SKM-1 treated with dmso at 0.1 percent for 144 hours (cell line): ENCODE data around the gene NT5M.

Source experiments
- DNase-seq: peaks from one replicate; lab custom pipeline; 2025; ENCODE audit not compliant: unreplicated experiment; lab: John Stamatoyannopoulos, UW

Gene NT5M

DNA sequence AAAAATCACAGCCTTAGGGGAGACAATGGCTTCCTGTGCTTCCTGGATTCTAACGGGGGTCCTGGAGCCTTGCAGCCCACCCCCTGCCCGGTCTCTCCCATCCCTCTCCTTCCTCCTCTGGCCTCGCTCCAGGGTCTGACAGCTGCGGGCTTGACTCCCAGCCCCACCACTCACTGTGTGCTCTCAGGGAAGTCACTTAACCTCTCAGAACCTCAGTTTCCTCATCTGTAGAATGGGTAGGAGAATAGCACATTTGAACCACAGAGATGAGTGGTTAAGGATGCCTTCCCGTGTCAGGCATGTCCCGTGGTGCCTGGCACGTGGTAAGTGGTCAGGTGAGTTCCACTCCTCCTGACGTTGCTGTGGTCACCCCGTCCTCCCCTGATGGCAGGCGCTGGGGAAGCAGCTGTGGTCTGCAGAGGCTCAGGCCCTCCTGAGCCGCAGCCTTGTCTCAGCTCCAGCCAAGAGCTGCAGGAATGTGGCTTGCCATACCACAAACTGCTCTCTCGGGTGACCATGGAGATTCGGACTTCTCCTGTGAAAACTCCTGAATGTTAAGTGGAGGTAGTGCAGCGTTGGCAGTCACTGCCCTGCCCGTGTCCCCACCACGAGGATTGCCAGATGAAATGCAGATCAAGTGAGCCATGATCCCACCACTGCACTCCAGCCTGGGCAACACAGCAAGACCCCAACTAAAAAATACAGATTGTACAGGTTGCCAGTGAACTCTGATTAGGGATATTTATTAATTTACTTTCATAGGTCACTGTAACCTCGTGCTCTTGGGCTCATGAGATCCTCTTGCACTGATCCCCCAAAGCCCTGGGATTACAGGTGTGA, 85.7 kb downstream of the NT5M start:
- no peak for DNase-seq

DNA sequence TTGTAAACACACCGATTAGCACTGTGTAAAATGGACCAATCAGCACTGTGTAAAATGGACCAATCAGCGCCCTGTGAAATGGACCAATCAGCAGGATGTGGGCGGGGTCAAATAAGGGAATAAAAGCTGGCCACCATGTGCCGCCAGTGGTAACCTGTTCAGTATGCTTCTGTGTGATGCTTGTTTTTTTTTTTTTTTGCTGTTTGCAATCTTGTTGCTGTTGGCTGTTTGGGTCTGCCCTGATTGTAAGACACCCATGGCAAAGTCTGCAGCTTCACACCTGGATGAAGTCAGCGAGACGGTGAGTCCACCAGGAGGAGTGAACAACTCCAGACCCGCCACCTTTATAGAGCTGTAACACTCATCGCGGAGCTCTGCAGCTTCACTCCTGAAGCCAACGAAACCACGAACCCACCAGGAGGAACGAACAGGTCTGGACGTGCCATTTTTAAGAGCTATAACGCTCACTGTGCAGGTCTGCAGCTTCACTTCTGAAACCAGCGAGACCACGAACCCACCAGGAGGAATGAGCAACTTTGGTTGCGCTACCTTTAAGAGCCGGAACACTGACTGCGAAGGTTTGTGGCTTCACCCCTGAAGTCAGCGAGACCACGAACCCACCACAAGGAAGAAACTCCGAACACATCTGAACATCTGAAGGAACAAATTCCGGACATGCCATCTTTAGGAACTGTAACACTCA, 88.6 kb downstream of the NT5M start:
- DNase-seq, result no peak

GRCh38 chr17:17393976-17394375, 90.8 kb downstream of the NT5M start:
- DNase-seq, result no peak

- DNase-seq, result no peak
These were observed 91.3 kb downstream of the NT5M start for GRCh38 chr17:17394494-17394893.

DNA sequence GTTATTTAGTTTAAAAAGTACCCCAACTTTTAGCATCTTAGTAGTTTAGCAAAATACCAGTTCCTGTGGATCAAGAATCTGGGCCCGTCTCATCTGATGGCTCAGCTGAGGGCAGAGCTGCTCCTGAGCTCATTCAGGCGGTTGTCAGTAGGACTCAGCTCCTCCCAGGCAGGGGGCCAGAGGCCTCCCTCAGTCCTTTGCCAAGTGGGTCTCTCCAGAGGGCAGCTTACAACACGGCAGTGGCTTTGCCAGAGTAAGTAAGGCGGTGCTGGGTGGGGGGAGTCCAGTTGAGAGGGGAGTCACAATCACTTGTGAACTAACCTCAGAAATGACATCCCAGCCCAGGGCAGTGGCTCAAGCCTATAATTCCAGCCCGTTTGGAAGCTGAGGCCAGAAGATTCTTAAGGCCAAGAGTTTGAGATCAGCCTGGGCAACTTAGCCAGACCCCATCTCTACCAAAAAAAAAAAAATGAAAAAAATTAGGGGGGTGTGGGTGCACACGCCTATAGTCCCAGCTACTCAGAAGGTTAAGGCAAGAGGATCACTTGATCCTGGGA, 92.2 kb downstream of the NT5M start:
- no peak for DNase-seq

- no peak for DNase-seq
These were observed 92.7 kb downstream of the NT5M start for GRCh38 chr17:17395885-17396284.
